H1 (cell line): ENCODE data around the gene TSNAXIP1.

Experiments used
- CTCF ChIP-seq, 3 experiments: IDR thresholded peaks; 1 replicate in 2 of 3; 2 replicates in 1 of 3; pipeline versions ENCODE4 v1.5.1 to v1.6.1; 2011; ENCODE audit warnings: low read length in 3 of 3, mild to moderate bottlenecking in 3 of 3, inconsistent platforms in 2 of 3, low read depth in 1 of 3, moderate library complexity in 1 of 3; ENCODE audit not compliant: insufficient read depth in 1 of 3; ENCODE audit errors: control extremely low read depth in 1 of 3
- EP300 ChIP-seq, 2 experiments: IDR thresholded peaks; 1 replicate in 1 of 2; 2 replicates in 1 of 2; pipeline ENCODE4 v1.6.1; 2011 to 2012; ENCODE audit warnings: low read depth in 2 of 2, low read length in 2 of 2, mild to moderate bottlenecking in 2 of 2, borderline replicate concordance in 1 of 2, inconsistent platforms in 1 of 2, moderate library complexity in 1 of 2
- NRF1 ChIP-seq: IDR thresholded peaks from 2 replicates; pipeline ENCODE4 v1.6.1; 2011; ENCODE audit warnings: mild to moderate bottlenecking, low read depth, low read length, improper control_type of control experiment
- POLR2AphosphoS5 ChIP-seq: IDR thresholded peaks from 2 replicates; pipeline ENCODE4 v1.6.1; 2011; ENCODE audit warnings: low read depth, low read length

DNA sequence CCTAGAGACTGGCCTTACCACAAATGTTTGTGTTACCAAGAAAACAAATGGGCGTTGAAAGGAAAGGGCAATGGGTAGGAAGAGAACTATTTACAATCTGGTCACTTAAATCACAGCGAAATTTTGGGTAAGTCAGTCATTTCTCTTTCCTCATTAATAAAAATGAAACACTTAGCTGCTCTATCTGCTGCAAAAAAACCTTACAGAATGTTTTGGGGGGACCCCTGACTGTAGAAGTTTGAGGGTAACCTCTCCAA lies 39.3 kb downstream of the TSNAXIP1 start:
- TF ChIP-seq EP300 (IDR thresholded peaks at IDR 0.05; ENCODE audit: borderline replicate concordance in 1 of 2, low read depth in 2 of 2, low read length in 2 of 2): no peak
- TF ChIP-seq CTCF (IDR thresholded peaks at IDR 0.05; ENCODE audit: control extremely low read depth in 1 of 3, insufficient read depth in 1 of 3, low read depth in 1 of 3, low read length in 3 of 3): no peak
- no peak for TF ChIP-seq NRF1
- no peak for TF ChIP-seq POLR2AphosphoS5
